Panc1 (cell line): ENCODE results near the gene MPZL3. TPM values are rescaled to one million over a fixed set of nuclear protein-coding genes. Genes with fewer than 3 reads are reported as not detected.

Experiments
- ATAC-seq: fragments of 200-7000 bp; cut with Tn5 transposase; 2 replicates; pipeline ENCODE4 v1.9.1; 2020; ENCODE audit warnings: mild to moderate bottlenecking, moderate library complexity
- BruUV-seq: library from RNA; stranded (reverse); fragments of 400-500 nt; replicated peaks from 2 replicates; lab custom pipeline; 2021; lab: Mats Ljungman, UMichigan
- CTCF ChIA-PET: fragments of 300-600 bp; sonication (Branson Sonifier 250); formaldehyde crosslinking; loops from one replicate; lab custom pipeline; 2022; ENCODE audit warnings: antibody characterized with exemption; lab: Charles Lee
- POLR2A ChIA-PET: fragments of 300-600 bp; sonication (Branson Sonifier 250); formaldehyde crosslinking; loops from one replicate; lab custom pipeline; 2022; ENCODE audit warnings: antibody characterized with exemption; lab: Charles Lee
- DNase-seq: peaks from one replicate; pipeline ENCODE4 v3.0.0-alpha.2; 2010; ENCODE audit warnings: low read depth, low spot score
- H3K27ac ChIP-seq: 2 replicates; pipeline ENCODE4 v1.5.1; 2011; ENCODE audit warnings: mild to moderate bottlenecking, low read length, inconsistent platforms
- H3K27me3 ChIP-seq: fragments of 200-500 bp; sonication (Bioruptor generic); 2 replicates; pipeline ENCODE4 v1.6.0; 2014; ENCODE audit warnings: low read length, inconsistent platforms; ENCODE audit not compliant: control insufficient read depth, insufficient read depth
- H3K36me3 ChIP-seq: fragments of 200-500 bp; sonication (Bioruptor generic); 2 replicates; pipeline ENCODE4 v1.5.1; 2014; ENCODE audit warnings: inconsistent platforms, mild to moderate bottlenecking, low read length, moderate library complexity; ENCODE audit not compliant: control insufficient read depth, insufficient read depth
- H3K4me1 ChIP-seq: 2 replicates; pipeline ENCODE4 v1.5.1; 2011; ENCODE audit warnings: inconsistent platforms, mild to moderate bottlenecking, low read length, moderate library complexity; ENCODE audit not compliant: control insufficient read depth, insufficient read depth
- H3K4me3 ChIP-seq, 2 experiments: 2 replicates each; pipeline ENCODE4 v1.5.1; 2011 to 2012; ENCODE audit warnings: low read depth in 2 of 2, low read length in 2 of 2, mild to moderate bottlenecking in 2 of 2, inconsistent platforms in 1 of 2, moderate library complexity in 1 of 2
- H3K9me3 ChIP-seq: fragments of 200-500 bp; sonication (Bioruptor generic); 2 replicates; pipeline ENCODE4 v1.5.1; 2014; ENCODE audit warnings: low read depth, mild to moderate bottlenecking, inconsistent platforms, low read length, moderate library complexity; ENCODE audit not compliant: control insufficient read depth, insufficient read depth
- CTCF ChIP-seq: fragments of 450-650 bp; IDR thresholded peaks from 2 replicates; pipeline ENCODE4 v1.5.1; 2017; ENCODE audit warnings: mild to moderate bottlenecking
- POLR2AphosphoS5 ChIP-seq: IDR thresholded peaks from 2 replicates; pipeline ENCODE4 v1.6.1; 2012; ENCODE audit warnings: mild to moderate bottlenecking, low read depth, low read length, moderate library complexity
- REST ChIP-seq, 2 experiments: IDR thresholded peaks; 2 replicates each; pipeline ENCODE4 v1.6.1; 2011 to 2012; ENCODE audit warnings: low read depth in 2 of 2, control low read depth in 1 of 2, low read length in 1 of 2, mild to moderate bottlenecking in 1 of 2, moderate library complexity in 1 of 2; ENCODE audit not compliant: insufficient read depth in 1 of 2
- SIN3A ChIP-seq: IDR thresholded peaks from 2 replicates; pipeline ENCODE4 v1.6.1; 2012; ENCODE audit warnings: low read depth, mild to moderate bottlenecking, low read length, moderate library complexity, borderline replicate concordance; ENCODE audit not compliant: insufficient read depth
- TCF7L2 ChIP-seq: IDR thresholded peaks from 2 replicates; pipeline ENCODE4 v1.6.1; 2011; ENCODE audit warnings: mild to moderate bottlenecking, low read depth, low read length, inconsistent platforms
- in situ Hi-C: cut with HindIII; loops from 2 replicates; pipeline ENCODE4 v1.10.0; 2016; ENCODE audit warnings: low sequenced_read_pairs, low pct_unique_long_range_greater_than_20kb
- intact Hi-C: fragments of 100-400 bp; cut with micrococcal nuclease; formaldehyde crosslinking; loops from one replicate; pipeline ENCODE4 v1.10.0; 2022; ENCODE audit not compliant: unreplicated experiment
- total RNA-seq: library from RNA; stranded (reverse); gene quantifications from one replicate; pipeline ENCODE4 v1.2.1, GENCODE V29; 2021; ENCODE audit not compliant: unreplicated experiment

Gene MPZL3
- total RNA-seq, 1 experiment from 2014 or later = 1.0 TPM

- no peaks in the 10 kb centered on the region for H3K4me1 ChIP-seq
- no peak for TF ChIP-seq REST (IDR thresholded peaks at IDR 0.05; ENCODE audit: insufficient read depth in 1 of 2, low read depth in 2 of 2, low read length in 1 of 2)
- TF ChIP-seq CTCF = no peak
- no peak for TF ChIP-seq POLR2AphosphoS5
- DNase-seq = no peak
- peaks cover 36% of the 10 kb centered on the region for H3K27me3 ChIP-seq
- H3K4me3 ChIP-seq = no peak overlapping the region
- no peak overlapping the region for H3K27ac ChIP-seq
- ChIA-PET CTCF (no interaction called here), POLR2A (no interaction called here)
- BruUV-seq = no TSS peak
- intact Hi-C loops = no loop called here
- H3K36me3 ChIP-seq = no peaks in the 10 kb centered on the region
- H3K9me3 ChIP-seq = no peaks in the 10 kb centered on the region
- in situ Hi-C loops = no loop called here
- no peak for ATAC-seq
Observed at GRCh38 chr11:118213781-118214180, 38.4 kb downstream of the MPZL3 start.

GRCh38 chr11:118213201-118213600, 39.0 kb downstream of the MPZL3 start:
- no peaks in the 10 kb centered on the region for H3K36me3 ChIP-seq
- in situ Hi-C loops (no loop called here), intact Hi-C loops (no loop called here)
- no peak for TF ChIP-seq SIN3A
- TF ChIP-seq TCF7L2 = no peak
- TF ChIP-seq POLR2AphosphoS5 = no peak
- TF ChIP-seq REST (IDR thresholded peaks at IDR 0.05; ENCODE audit: insufficient read depth in 1 of 2, low read depth in 2 of 2, low read length in 1 of 2) = no peak
- no peak for TF ChIP-seq CTCF
- no peaks in the 10 kb centered on the region for H3K9me3 ChIP-seq
- peaks cover 42% of the 10 kb centered on the region for H3K27me3 ChIP-seq
- ChIA-PET POLR2A (no interaction called here), CTCF (no interaction called here)
- H3K4me1 ChIP-seq = no peaks in the 10 kb centered on the region
- no TSS peak for BruUV-seq
- DNase-seq (no peak), ATAC-seq (no peak)
- H3K4me3 ChIP-seq = no peak overlapping the region
- H3K27ac ChIP-seq = no peak overlapping the region
